Central memory CD8-positive, alpha-beta T cell (primary cell): ENCODE results near the gene SLC30A3.
A peak's percentile ranks its signal among the peaks of the same experiment; 100 is the strongest.

Source experiments
- ATAC-seq: fragments of 150-1000 bp; cut with Tn5 transposase; replicated peaks from 2 replicates; pipeline ENCODE4 v1.10.0; 2022; ENCODE audit warnings: mild to moderate bottlenecking, moderate FRiP score, moderate number of reproducible peaks; ENCODE audit not compliant: poor library complexity, severe bottlenecking; ENCODE audit errors: extremely low read depth
- DNase-seq, 2 donors: peaks; one replicate each; pipeline ENCODE4 v3.0.0; 2021; ENCODE audit warnings: low spot score in 2 of 2
- H3K27ac Mint-ChIP-seq: one replicate; pipeline ENCODE4 v1.8.0; 2022; ENCODE audit warnings: low read depth, mild to moderate bottlenecking, moderate library complexity, mixed read lengths
- H3K27me3 Mint-ChIP-seq: one replicate; pipeline ENCODE4 v1.8.0; 2022; ENCODE audit warnings: mixed read lengths
- H3K36me3 Mint-ChIP-seq: one replicate; pipeline ENCODE4 v1.8.0; 2022; ENCODE audit warnings: mild to moderate bottlenecking, moderate library complexity, mixed read lengths; ENCODE audit not compliant: insufficient read depth
- H3K4me1 Mint-ChIP-seq: one replicate; pipeline ENCODE4 v1.8.0; 2022; ENCODE audit warnings: mixed read lengths
- H3K4me3 Mint-ChIP-seq: one replicate; pipeline ENCODE4 v1.8.0; 2022; ENCODE audit warnings: mild to moderate bottlenecking, moderate library complexity, mixed read lengths
- H3K9me3 Mint-ChIP-seq: one replicate; pipeline ENCODE4 v1.8.0; 2022; ENCODE audit warnings: mixed read lengths

The SLC30A3 gene

DNA sequence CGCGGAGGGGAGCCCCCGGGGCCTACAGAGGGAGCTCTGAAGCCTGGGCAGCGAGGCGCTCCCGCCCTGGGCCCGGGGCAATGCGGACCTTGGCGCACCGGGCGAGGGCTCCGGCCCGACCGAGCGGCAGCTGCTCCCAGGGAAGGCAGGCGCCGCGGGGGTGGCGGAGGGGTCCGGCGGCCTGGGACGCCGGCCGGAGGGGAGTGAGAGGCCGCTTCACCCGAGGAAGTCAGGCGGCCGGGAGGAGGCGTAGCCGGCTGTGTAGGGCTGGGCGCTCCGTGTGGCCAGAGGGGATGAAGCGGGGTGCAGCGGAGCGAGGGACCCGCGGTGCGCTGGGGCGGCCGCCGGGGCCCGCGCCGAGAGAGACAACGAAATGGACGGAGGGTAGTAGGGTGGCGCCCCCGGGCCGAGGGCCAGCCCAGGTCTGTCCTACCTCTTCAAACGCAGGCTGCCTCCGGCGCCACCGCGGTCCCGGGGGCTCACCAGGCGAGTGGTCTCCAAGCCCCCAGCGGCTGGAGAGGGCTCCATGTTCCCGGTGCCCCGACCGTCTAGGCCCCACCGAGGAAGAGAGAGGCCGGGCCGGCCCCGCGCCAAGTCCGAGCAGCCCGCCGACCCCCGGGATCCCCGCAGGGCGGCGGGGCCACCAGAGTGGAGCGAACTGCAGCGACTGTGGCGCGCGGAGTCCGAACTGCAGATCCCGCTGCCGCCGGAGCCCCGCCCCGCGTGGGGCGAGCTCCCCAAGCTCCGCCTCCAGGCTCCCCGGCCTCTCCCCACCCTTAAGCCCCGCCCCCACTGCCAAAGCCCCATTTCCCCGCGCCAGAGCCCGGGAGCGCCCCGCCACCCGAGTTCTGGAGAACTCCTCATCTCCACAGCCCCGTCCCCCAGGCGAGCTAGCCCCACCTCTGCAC lies at the start of gene SLC30A3:
TSS of gene SLC30A3 (minus strand) at position 669 of the 908 bp plus-strand sequence. CDS start at position 528, 141 bp downstream.
- peak within 1 kb of the TSS; percentile 85 for H3K4me3 Mint-ChIP-seq
- no peaks in the 10 kb centered on the region for H3K36me3 Mint-ChIP-seq
- ATAC-seq = no peak
- H3K27ac Mint-ChIP-seq = peak within 1 kb of the TSS; percentile 16
- no peaks in the 10 kb centered on the region for H3K9me3 Mint-ChIP-seq
- no peak for DNase-seq
- peaks cover 64% of the 10 kb centered on the region for H3K27me3 Mint-ChIP-seq
- H3K4me1 Mint-ChIP-seq = peaks cover 26% of the 10 kb centered on the region

DNA sequence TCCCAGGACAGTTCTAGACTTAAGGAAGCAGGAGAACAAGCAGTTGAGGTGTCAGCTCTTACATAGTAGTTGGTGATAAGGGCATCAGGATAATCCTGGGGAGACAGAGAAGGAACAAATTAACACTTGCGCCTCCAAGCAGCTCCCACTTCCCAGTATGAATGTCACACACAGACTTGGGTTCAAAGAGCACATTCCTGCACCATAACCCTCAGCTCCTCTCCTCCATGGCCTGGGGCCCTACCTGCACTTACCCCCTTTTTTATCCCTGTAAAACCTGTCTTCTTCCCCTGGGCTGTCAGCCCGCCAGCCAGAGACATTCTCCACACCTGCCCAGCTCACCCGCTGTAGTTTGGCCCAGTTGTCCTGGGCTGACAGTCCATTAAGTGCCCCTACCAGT lies 49.3 kb upstream of the SLC30A3 start:
- Mint-ChIP-seq H3K36me3 (peaks cover 7% of the 10 kb centered on the region), H3K27me3 (peaks cover 2% of the 10 kb centered on the region), H3K4me1 (peaks cover 8% of the 10 kb centered on the region), H3K27ac (peak overlapping the region; percentile 72), H3K4me3 (no peak overlapping the region), H3K9me3 (no peaks in the 10 kb centered on the region)
- no peak for ATAC-seq
- DNase-seq = no peak

GRCh38 chr2:27309651-27310050 lies 46.8 kb upstream of the SLC30A3 start:
- ATAC-seq = no peak

DNA sequence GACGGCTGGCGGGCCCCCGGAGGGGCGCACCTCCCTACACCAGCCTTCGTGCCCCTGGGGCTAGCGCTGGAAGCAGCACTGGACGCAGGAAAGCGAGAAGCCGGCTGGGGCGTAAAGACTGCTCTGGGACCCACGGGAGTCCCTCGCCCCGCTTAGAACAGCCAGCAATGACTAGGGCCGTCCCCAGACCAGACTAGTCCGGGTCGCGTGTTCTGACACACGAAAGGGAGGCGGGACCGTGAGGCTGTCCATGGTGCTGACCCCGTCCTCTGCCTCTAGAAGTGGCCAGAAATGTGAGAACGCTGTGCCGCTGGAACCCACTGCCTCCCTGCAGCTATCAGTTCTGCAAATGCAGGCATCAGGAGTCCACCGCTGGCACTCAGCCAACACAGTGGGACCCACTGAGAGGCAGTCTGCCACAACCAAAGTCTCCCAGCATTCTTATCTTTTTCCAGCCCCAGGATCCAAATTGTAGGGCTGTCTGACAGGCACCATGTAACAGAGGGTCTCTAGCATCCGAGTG lies 45.6 kb upstream of the SLC30A3 start, which contains the start of gene UCN:
TSS of gene UCN (minus strand) at position 87 of the 523 bp plus-strand sequence. CDS start 550 bp downstream, outside the sequence.
- DNase-seq = no peak
- no peaks in the 10 kb centered on the region for H3K9me3 Mint-ChIP-seq
- no peaks in the 10 kb centered on the region for H3K4me1 Mint-ChIP-seq
- H3K27me3 Mint-ChIP-seq = peaks cover 29% of the 10 kb centered on the region
- no peak within 1 kb of the TSS for H3K27ac Mint-ChIP-seq
- ATAC-seq = no peak
- H3K4me3 Mint-ChIP-seq = peak within 1 kb of the TSS; percentile 53
- H3K36me3 Mint-ChIP-seq = peaks cover 10% of the 10 kb centered on the region

More at GRCh38 chr2:27309651-27310050, 46.8 kb upstream of the SLC30A3 start:
- no peaks in the 10 kb centered on the region for H3K9me3 Mint-ChIP-seq
- H3K36me3 Mint-ChIP-seq = peaks cover 10% of the 10 kb centered on the region
- no peak for DNase-seq
- H3K27ac Mint-ChIP-seq = no peak overlapping the region
- no peak overlapping the region for H3K4me3 Mint-ChIP-seq
- peaks cover 3% of the 10 kb centered on the region for H3K4me1 Mint-ChIP-seq
- H3K27me3 Mint-ChIP-seq = peaks cover 27% of the 10 kb centered on the region

GRCh38 chr2:27307545-27308358 lies 44.9 kb upstream of the SLC30A3 start:
- Mint-ChIP-seq H3K27ac (no peak overlapping the region), H3K4me3 (peak overlapping the region; percentile 53), H3K27me3 (peaks cover 29% of the 10 kb centered on the region), H3K9me3 (no peaks in the 10 kb centered on the region), H3K4me1 (no peaks in the 10 kb centered on the region), H3K36me3 (peaks cover 10% of the 10 kb centered on the region)
- DNase-seq (no peak), ATAC-seq (no peak)

GRCh38 chr2:27307287-27307544 lies 44.4 kb upstream of the SLC30A3 start:
- Mint-ChIP-seq H3K27me3 (peaks cover 29% of the 10 kb centered on the region), H3K4me1 (no peaks in the 10 kb centered on the region), H3K27ac (no peak overlapping the region), H3K9me3 (no peaks in the 10 kb centered on the region), H3K36me3 (peaks cover 7% of the 10 kb centered on the region), H3K4me3 (peak overlapping the region; percentile 53)
- ATAC-seq = no peak
- DNase-seq = no peak

DNA sequence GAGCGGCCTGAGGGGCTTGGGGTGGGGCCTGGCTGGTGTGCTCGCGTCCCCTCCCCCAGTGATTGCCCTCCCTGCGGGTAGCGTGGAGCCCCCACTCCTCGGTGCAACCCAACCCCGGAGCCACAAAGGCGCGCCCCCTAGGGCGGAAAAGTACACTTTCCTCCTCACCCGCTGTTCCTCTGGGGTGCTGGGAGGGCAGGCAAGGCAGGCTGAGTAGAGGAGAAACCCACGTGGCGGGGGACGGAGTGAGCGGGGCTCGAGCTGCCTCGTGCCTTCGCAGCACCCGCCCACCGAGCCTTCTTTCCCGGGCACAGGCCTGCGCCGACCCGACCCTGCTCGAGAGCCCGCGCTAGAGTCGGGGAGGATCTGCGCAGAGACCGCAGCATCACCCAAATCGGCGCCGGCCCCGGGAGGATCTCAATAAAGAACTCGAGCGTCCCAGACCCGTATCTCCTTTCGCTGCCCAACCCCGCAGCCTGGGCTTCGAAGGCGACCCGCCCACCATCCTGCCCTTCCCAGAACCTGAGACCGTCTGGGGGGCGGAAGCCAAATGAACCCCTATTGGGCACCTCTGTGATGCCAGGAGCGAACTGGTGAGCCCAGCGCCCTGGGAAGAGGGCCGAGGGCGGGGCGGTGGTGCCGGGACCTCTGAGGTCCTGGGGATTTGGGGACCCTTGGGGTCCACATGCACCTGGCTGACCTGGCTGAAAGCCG lies 43.9 kb upstream of the SLC30A3 start:
- Mint-ChIP-seq H3K9me3 (no peaks in the 10 kb centered on the region), H3K27ac (no peak overlapping the region), H3K4me3 (peak overlapping the region; percentile 53), H3K27me3 (peaks cover 29% of the 10 kb centered on the region), H3K4me1 (no peaks in the 10 kb centered on the region), H3K36me3 (peaks cover 6% of the 10 kb centered on the region)
- ATAC-seq = peak; percentile 48
- no peak for DNase-seq

- ATAC-seq = no peak
- peaks cover 29% of the 10 kb centered on the region for H3K27me3 Mint-ChIP-seq
- no peaks in the 10 kb centered on the region for H3K9me3 Mint-ChIP-seq
- peaks cover 4% of the 10 kb centered on the region for H3K36me3 Mint-ChIP-seq
- H3K4me1 Mint-ChIP-seq = no peaks in the 10 kb centered on the region
- H3K27ac Mint-ChIP-seq = no peak overlapping the region
- H3K4me3 Mint-ChIP-seq = peak overlapping the region; percentile 53
- no peak for DNase-seq
Observed at GRCh38 chr2:27306136-27306535, 43.3 kb upstream of the SLC30A3 start.

- Mint-ChIP-seq H3K36me3 (peaks cover 4% of the 10 kb centered on the region), H3K9me3 (no peaks in the 10 kb centered on the region), H3K27me3 (peaks cover 29% of the 10 kb centered on the region), H3K4me1 (no peaks in the 10 kb centered on the region), H3K27ac (no peak overlapping the region), H3K4me3 (peak overlapping the region; percentile 41)
- ATAC-seq = no peak
- DNase-seq = no peak
Observed at GRCh38 chr2:27305516-27305915, 42.7 kb upstream of the SLC30A3 start.

GRCh38 chr2:27304488-27305240 lies 41.8 kb upstream of the SLC30A3 start:
- H3K27ac Mint-ChIP-seq = no peak overlapping the region
- ATAC-seq (no peak), DNase-seq (no peak)
- H3K9me3 Mint-ChIP-seq = no peaks in the 10 kb centered on the region
- no peak overlapping the region for H3K4me3 Mint-ChIP-seq
- no peaks in the 10 kb centered on the region for H3K4me1 Mint-ChIP-seq
- H3K36me3 Mint-ChIP-seq = peaks cover 6% of the 10 kb centered on the region
- peaks cover 32% of the 10 kb centered on the region for H3K27me3 Mint-ChIP-seq

DNA sequence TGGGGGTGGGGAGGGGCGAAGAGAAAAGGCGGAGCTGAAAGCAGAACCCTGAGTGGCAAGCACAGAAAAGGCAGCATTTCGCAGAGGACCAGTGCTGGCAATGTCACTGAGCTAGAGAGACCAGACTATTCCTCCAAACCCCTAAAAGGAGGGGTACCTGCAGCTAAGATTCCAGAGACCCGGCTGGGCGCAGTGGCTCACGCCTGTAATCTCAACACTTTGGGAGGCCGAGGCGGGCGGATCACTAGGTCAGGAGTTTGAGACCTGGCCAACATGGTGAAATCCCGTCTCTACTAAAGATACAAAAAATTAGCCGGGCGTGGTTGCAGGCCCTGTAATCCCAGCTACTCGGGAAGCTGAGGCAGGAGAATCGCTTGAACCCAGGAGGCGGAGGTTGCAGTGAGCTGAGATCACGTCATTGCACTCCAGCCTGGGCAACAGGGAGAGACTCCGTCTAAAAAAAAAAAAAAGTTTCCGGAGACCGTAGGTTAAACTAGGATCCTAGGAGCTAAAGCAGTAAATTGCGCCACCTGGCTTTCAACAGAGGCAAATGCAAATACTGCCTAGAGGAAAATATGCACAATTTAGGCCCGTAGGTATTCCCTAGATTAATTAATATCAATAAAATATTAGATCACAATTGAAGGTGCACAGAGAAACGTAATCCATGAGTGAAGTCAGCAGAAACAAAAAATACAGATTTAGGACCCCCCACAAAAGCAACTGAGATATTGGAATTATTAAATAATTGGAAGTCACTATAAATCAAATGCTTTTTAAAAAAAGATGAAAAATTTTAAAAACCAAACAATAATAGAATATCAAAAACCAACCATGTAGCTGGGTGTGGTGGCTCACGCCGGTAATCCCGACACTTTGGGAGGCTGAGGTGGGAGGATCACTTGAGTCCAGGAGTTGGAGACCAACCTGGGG lies 40.5 kb upstream of the SLC30A3 start:
- Mint-ChIP-seq H3K9me3 (no peaks in the 10 kb centered on the region), H3K27me3 (peaks cover 45% of the 10 kb centered on the region), H3K27ac (no peak overlapping the region), H3K4me1 (no peaks in the 10 kb centered on the region), H3K36me3 (peaks cover 4% of the 10 kb centered on the region), H3K4me3 (peak overlapping the region; percentile 65)
- peak in 1 of 2 donors; percentile 21 for DNase-seq
- peak; percentile 49 for ATAC-seq
